Measurements from ENCODE around the gene PCBP4. TPM values are rescaled to one million over a fixed set of nuclear protein-coding genes. Genes with fewer than 3 reads are reported as not detected.

PCBP4 gene
- total and polyA plus RNA-seq, 2 experiments from 2014 or later = 40.4 to 71.2 TPM

DNA sequence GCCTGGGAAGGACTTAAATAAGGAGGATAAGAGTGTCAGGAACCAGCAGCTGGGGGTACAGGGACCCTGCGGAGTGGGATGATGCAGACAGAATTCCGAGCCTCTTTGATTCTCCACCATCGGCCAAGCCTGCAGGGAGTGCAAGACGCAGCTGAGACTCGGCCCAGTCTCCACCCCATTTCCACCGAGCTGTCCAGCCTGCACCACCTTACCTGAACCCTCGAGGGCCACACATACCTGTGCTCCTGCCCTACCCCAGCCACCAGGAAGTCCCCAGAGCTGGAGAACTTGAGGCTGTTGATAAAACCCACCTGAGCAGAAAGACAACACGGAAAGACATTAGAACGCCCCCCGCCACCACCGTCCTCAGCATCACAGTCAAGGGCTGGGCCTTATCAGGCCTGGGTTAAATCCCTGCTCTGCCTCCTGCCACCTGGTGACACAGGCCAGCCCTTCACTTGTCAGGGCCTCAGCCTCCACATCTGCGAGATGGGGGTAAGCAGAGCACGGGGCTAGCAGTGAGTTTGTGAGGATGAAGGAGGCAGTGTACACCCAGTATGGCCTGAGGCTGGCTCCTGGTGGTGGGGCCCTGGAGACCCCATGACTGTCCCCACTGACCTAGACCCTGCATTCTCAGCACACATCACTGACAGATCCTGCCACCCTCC lies 33.6 kb downstream of the PCBP4 start:
- Histone ChIP-seq H3K4me3 (no peak overlapping the region), H3K27ac (no peak overlapping the region), H3F3A (ENCODE audit: insufficient read depth) (no peaks in the 10 kb centered on the region), H4K20me1 (ENCODE audit: insufficient read depth) (no peaks in the 10 kb centered on the region), H3K4me1 (ENCODE audit: insufficient read depth) (no peaks in the 10 kb centered on the region), H3K9me3 (ENCODE audit: low read depth) (no peaks in the 10 kb centered on the region), H3K4me2 (ENCODE audit: unreplicated experiment) (no peak overlapping the region), H3K79me2 (ENCODE audit: insufficient read depth) (peaks cover 9% of the 10 kb centered on the region), H3K9me2 (ENCODE audit: insufficient read depth) (no peaks in the 10 kb centered on the region), H3K36me3 (ENCODE audit: low read depth) (no peaks in the 10 kb centered on the region; the same call in 1 of the 2 replicates), H3K9ac (no peak overlapping the region), H3K27me3 (replicated peaks; ENCODE audit: insufficient read depth) (no peaks in the 10 kb centered on the region), H2AFZ (no peak overlapping the region)
- WGBS, 2 experiments (ENCODE audit: low coverage in 1 of 2, low lambda C conversion rate in 2 of 2, missing lambda C conversion rate in 2 of 2) = 90 to 92% methylated on average over 10 to 13 of the region's 13 CpGs
- TF ChIP-seq EZH2phosphoT487 (IDR thresholded peaks at IDR 0.05; ENCODE audit: insufficient read depth, low read depth) = no peak
- no peak for TF ChIP-seq EZH2 (IDR thresholded peaks at IDR 0.05; ENCODE audit: insufficient read depth, poor library complexity, severe bottlenecking)
- no peak for DNase-seq
- in situ Hi-C loops (cut with MboI) = no loop called here

DNA sequence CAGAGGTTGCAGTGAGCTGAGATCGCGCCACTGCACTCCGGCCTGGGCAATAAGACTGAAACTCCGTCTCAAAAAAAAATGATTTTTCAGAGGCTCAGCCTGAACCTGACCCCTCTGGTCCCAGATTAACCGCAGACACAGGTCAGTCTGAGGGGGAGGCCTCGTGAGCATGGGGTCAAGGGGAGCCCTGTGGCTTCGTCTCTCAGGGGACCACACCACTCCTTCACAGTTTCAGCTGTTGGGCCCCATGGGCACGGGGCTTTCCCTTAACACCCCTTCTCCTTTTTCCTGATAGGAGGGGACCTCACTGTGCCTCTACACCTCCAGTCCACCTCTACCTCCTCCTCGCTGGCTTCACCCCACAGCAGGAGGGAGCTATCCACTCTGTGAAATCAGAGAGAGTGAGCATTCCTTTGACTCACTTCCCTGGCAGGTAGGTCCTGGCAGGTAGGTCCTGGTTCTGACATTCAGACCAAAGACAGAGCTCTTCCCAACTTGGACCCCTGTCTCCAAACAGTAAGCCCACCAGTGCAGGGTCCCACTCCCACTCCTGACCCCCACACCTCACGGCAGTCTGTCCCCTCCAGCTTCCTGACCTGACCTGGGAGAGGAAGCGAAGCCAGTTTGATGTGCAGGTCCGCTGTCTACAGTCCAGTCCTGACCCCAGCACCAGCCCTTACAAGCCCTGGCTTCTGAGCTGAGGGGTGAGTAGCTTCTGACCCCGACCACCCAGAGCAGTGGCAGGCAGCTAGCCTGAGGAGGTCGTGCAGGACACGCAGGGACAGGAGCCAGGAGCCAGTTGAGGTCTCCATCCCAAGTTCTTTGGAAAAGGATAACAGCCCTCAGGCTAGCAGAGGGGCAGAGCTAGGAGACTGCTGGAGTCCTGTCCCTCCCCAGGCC lies 34.5 kb downstream of the PCBP4 start:
- no peak overlapping the region for H3K9ac ChIP-seq
- TF ChIP-seq EZH2 (IDR thresholded peaks at IDR 0.05; ENCODE audit: insufficient read depth, poor library complexity, severe bottlenecking) = no peak
- no peak for TF ChIP-seq EZH2phosphoT487 (IDR thresholded peaks at IDR 0.05; ENCODE audit: insufficient read depth, low read depth)
- no peaks in the 10 kb centered on the region for H3K27me3 ChIP-seq (replicated peaks; ENCODE audit: insufficient read depth)
- no peaks in the 10 kb centered on the region for H3K9me3 ChIP-seq (ENCODE audit: low read depth)
- no peak overlapping the region for H3K4me2 ChIP-seq (ENCODE audit: unreplicated experiment)
- 0 out of 2 replicates have a peak, but pooled peaks cover under 1% of the 10 kb centered on the region for H3K79me2 ChIP-seq (ENCODE audit: insufficient read depth)
- whole genome bisulfite sequencing, 2 experiments (ENCODE audit: low coverage in 1 of 2, low lambda C conversion rate in 2 of 2, missing lambda C conversion rate in 2 of 2) = 92 to 93% methylated on average over 14 to 15 of the region's 15 CpGs
- no peaks in the 10 kb centered on the region for H3K9me2 ChIP-seq (ENCODE audit: insufficient read depth)
- no peaks in the 10 kb centered on the region for H3K4me1 ChIP-seq (ENCODE audit: insufficient read depth)
- in situ Hi-C loops (cut with MboI) = no loop called here
- H3K4me3 ChIP-seq = no peak overlapping the region
- no peaks in the 10 kb centered on the region; the same call in 1 of the 2 replicates for H3K36me3 ChIP-seq (ENCODE audit: low read depth)
- H2AFZ ChIP-seq = no peak overlapping the region
- no peak for DNase-seq
- H3K27ac ChIP-seq = no peak overlapping the region
- no peaks in the 10 kb centered on the region for H4K20me1 ChIP-seq (ENCODE audit: insufficient read depth)
- no peaks in the 10 kb centered on the region for H3F3A ChIP-seq (ENCODE audit: insufficient read depth)

DNA sequence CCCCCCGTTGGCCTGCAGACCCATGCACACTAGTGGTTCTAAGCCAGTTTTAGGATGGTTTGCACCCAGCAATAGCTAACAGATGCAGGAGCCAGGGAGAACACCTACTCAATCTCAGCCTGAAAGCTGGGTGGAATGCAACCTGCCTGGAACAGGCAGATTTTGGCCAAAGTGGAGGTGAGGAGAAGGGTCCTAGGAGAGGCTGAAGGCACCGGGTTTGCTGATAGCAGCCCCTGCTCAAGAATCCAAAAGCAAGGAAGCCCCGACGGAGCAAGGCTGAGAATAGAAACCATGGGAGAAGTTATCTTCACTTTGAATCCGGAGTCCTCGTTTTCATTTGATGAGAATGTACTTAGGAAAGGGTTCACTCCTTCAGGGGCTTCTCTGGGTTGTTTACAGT lies 35.5 kb downstream of the PCBP4 start:
- Histone ChIP-seq H2AFZ (no peak overlapping the region), H3K36me3 (ENCODE audit: low read depth) (no peaks in the 10 kb centered on the region), H3K9me3 (ENCODE audit: low read depth) (no peaks in the 10 kb centered on the region), H3K9me2 (ENCODE audit: insufficient read depth) (no peaks in the 10 kb centered on the region), H3K9ac (no peak overlapping the region), H3K4me1 (ENCODE audit: insufficient read depth) (no peaks in the 10 kb centered on the region), H3K4me2 (ENCODE audit: unreplicated experiment) (no peak overlapping the region), H3K27me3 (replicated peaks; ENCODE audit: insufficient read depth) (no peaks in the 10 kb centered on the region), H3K4me3 (no peak overlapping the region), H3F3A (ENCODE audit: insufficient read depth) (no peaks in the 10 kb centered on the region), H4K20me1 (ENCODE audit: insufficient read depth) (no peaks in the 10 kb centered on the region), H3K27ac (no peak overlapping the region), H3K79me2 (ENCODE audit: insufficient read depth) (no peaks in the 10 kb centered on the region)
- no peak for DNase-seq
- WGBS, 2 experiments (ENCODE audit: low coverage in 1 of 2, low lambda C conversion rate in 2 of 2, missing lambda C conversion rate in 2 of 2) = 88 to 93% methylated on average over 6 of the region's 6 CpGs
- TF ChIP-seq EZH2phosphoT487 (IDR thresholded peaks at IDR 0.05; ENCODE audit: insufficient read depth, low read depth) = no peak
- no peak for TF ChIP-seq EZH2 (IDR thresholded peaks at IDR 0.05; ENCODE audit: insufficient read depth, poor library complexity, severe bottlenecking)
- in situ Hi-C loops (cut with MboI) = no loop called here

DNA sequence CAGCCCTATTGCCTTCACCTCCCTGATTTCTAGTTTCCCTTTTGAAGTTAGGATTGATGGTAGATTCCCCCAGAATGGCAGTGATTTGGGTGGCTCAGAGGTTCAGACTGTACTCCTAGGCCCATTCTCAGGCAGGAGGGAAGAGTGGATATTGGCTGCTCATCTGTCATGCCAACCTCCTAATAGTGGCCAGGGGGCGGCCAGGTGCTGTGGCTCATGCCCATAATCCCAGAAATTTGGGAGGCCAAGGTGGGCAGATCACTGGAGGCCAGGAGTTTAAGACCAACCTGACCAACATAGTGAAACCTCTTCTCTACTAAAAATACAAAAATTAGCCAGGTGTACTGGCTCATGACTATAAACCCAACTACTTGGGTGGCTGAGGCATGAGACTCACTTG lies 36.8 kb downstream of the PCBP4 start:
- Histone ChIP-seq H3K4me1 (ENCODE audit: insufficient read depth) (no peaks in the 10 kb centered on the region), H3K36me3 (ENCODE audit: low read depth) (no peaks in the 10 kb centered on the region), H4K20me1 (ENCODE audit: insufficient read depth) (no peaks in the 10 kb centered on the region), H3K27ac (no peak overlapping the region), H3K9me3 (ENCODE audit: low read depth) (no peaks in the 10 kb centered on the region), H3F3A (ENCODE audit: insufficient read depth) (no peaks in the 10 kb centered on the region), H2AFZ (no peak overlapping the region), H3K9me2 (ENCODE audit: insufficient read depth) (no peaks in the 10 kb centered on the region), H3K4me3 (no peak overlapping the region), H3K27me3 (replicated peaks; ENCODE audit: insufficient read depth) (no peaks in the 10 kb centered on the region), H3K9ac (no peak overlapping the region), H3K4me2 (ENCODE audit: unreplicated experiment) (no peak overlapping the region), H3K79me2 (ENCODE audit: insufficient read depth) (no peaks in the 10 kb centered on the region)
- WGBS, 2 experiments (ENCODE audit: low coverage in 1 of 2, low lambda C conversion rate in 2 of 2, missing lambda C conversion rate in 2 of 2) = 89 to 100% methylated on average over 1 of the region's 1 CpG
- no peak for DNase-seq
- TF ChIP-seq EZH2phosphoT487 (IDR thresholded peaks at IDR 0.05; ENCODE audit: insufficient read depth, low read depth) = no peak
- TF ChIP-seq EZH2 (IDR thresholded peaks at IDR 0.05; ENCODE audit: insufficient read depth, poor library complexity, severe bottlenecking) = no peak
- in situ Hi-C loops (cut with MboI) = no loop called here

Data from GM23248 (cell line).